ENCODE measurements around the gene RPAP2.
"Not testable (repeated sequence)": the region's sequence is repeated elsewhere in the genome, so short reads cannot be mapped to it uniquely, and the experiment has no call there.

The RPAP2 gene

GRCh38 chr1:92323473-92324453 lies 24.9 kb downstream of the RPAP2 start:
- DNase-seq = no peak

GRCh38 chr1:92324784-92325183 lies 25.9 kb downstream of the RPAP2 start:
- no peak for DNase-seq

GRCh38 chr1:92326681-92327080 lies 27.8 kb downstream of the RPAP2 start:
- no peak for DNase-seq

GRCh38 chr1:92327794-92328193 lies 28.9 kb downstream of the RPAP2 start:
- DNase-seq = no peak

GRCh38 chr1:92329347-92330129 lies 30.7 kb downstream of the RPAP2 start:
- no peak for DNase-seq

GRCh38 chr1:92333668-92334067 lies 34.8 kb downstream of the RPAP2 start:
- no peak for DNase-seq

- DNase-seq = no peak
Observed at GRCh38 chr1:92340154-92340553, 41.3 kb downstream of the RPAP2 start.

- DNase-seq = no peak
Observed at GRCh38 chr1:92342401-92342800, 43.5 kb downstream of the RPAP2 start.

- DNase-seq = no peak
Observed at GRCh38 chr1:92343061-92343460, 44.2 kb downstream of the RPAP2 start.

- no peak for DNase-seq
Observed at GRCh38 chr1:92346866-92347640, 48.2 kb downstream of the RPAP2 start.

GRCh38 chr1:92352856-92353255 lies 54.0 kb downstream of the RPAP2 start:
- DNase-seq = no peak

- no peak for DNase-seq
Observed at GRCh38 chr1:92354259-92354658, 55.4 kb downstream of the RPAP2 start.

- DNase-seq = no peak
Observed at GRCh38 chr1:92356956-92357355, 58.1 kb downstream of the RPAP2 start.

- not testable (repeated sequence) for DNase-seq
Observed at GRCh38 chr1:92359382-92359781, 60.5 kb downstream of the RPAP2 start.

- DNase-seq = no peak
Observed at GRCh38 chr1:92359986-92360385, 61.1 kb downstream of the RPAP2 start.

GRCh38 chr1:92362970-92363369 lies 64.1 kb downstream of the RPAP2 start:
- no peak for DNase-seq

GRCh38 chr1:92363401-92363800 lies 64.5 kb downstream of the RPAP2 start:
- no peak for DNase-seq

GRCh38 chr1:92365378-92366039 lies 66.7 kb downstream of the RPAP2 start:
- DNase-seq = no peak

GRCh38 chr1:92366040-92366395 lies 67.2 kb downstream of the RPAP2 start:
- DNase-seq = no peak

GRCh38 chr1:92367496-92367895 lies 68.6 kb downstream of the RPAP2 start:
- no peak for DNase-seq

- no peak for DNase-seq
Observed at GRCh38 chr1:92372164-92372563, 73.3 kb downstream of the RPAP2 start.

GRCh38 chr1:92374223-92374622 lies 75.4 kb downstream of the RPAP2 start:
- DNase-seq = no peak

GRCh38 chr1:92376345-92376744 lies 77.5 kb downstream of the RPAP2 start:
- DNase-seq = no peak
